ENCODE measurements around the gene SDK1. TPM values are rescaled to one million over a fixed set of nuclear protein-coding genes. Genes with fewer than 3 reads are reported as not detected.

Gene SDK1
- total RNA-seq, 1 donor, result 0.43 TPM

DNA sequence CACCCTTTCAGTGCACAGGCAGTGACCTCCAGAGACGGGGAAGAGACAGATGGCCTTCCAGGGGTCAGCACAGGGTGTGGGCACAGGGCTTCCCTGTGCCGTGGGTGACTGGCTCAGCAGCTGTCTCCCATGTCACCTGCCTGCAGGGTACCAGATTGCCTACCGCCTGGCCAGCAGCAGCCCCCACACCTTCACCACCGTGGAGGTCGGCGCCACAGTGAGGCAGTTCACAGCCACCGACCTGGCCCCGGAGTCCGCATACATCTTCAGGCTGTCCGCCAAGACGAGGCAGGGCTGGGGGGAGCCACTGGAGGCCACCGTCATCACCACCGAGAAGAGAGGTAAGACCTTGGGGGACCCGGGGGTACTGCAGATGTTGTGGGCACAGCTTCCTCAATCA lies 844.5 kb downstream of the SDK1 start:
- DNase-seq (ENCODE audit: low read depth), result no peak
- TF ChIP-seq, protein P1, sequence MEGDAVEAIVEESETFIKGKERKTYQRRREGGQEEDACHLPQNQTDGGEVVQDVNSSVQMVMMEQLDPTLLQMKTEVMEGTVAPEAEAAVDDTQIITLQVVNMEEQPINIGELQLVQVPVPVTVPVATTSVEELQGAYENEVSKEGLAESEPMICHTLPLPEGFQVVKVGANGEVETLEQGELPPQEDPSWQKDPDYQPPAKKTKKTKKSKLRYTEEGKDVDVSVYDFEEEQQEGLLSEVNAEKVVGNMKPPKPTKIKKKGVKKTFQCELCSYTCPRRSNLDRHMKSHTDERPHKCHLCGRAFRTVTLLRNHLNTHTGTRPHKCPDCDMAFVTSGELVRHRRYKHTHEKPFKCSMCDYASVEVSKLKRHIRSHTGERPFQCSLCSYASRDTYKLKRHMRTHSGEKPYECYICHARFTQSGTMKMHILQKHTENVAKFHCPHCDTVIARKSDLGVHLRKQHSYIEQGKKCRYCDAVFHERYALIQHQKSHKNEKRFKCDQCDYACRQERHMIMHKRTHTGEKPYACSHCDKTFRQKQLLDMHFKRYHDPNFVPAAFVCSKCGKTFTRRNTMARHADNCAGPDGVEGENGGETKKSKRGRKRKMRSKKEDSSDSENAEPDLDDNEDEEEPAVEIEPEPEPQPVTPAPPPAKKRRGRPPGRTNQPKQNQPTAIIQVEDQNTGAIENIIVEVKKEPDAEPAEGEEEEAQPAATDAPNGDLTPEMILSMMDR (IDR thresholded peaks at IDR 0.05; ENCODE audit: insufficient read depth, low read depth, low read length), result no peak
- H3K4me3 ChIP-seq (ENCODE audit: low read depth, low read length), result no peak overlapping the region

DNA sequence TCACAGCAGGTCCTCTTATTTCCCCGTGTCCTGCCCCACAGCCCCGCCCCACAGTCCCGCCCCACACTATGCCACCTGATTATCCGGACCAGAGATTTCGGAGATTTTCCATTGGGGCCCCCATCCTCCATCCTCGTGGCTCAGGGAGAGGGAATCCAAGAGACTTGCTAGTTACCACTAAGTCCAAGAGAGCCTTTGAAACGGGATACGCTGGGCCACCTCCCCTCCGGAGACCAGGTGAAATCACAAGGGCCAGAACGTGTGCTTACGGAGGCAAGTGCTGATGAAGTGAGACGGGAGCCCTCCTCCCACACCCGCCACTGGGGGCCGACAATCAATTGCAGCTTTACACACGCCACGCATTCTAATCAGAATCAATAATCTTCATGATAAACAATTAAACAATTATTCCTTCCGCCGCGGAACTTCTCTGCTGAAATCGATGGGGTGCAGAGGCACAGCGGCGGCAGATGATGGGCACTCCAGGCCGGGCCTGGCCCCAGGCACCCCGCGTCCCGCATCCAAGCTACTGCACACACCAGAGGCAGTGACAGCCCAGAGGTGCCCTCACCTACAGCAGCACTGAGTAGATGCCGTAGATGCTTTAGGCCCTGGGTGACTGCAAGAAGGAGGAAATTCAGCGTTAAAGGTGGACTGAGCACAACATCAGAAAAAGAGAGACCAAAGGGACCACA lies 847.0 kb downstream of the SDK1 start:
- TF ChIP-seq, protein P1 (IDR thresholded peaks at IDR 0.05; ENCODE audit: insufficient read depth, low read depth, low read length), result no peak
- no peak overlapping the region for H3K4me3 ChIP-seq (ENCODE audit: low read depth, low read length)
- no peak for DNase-seq (ENCODE audit: low read depth)

DNA sequence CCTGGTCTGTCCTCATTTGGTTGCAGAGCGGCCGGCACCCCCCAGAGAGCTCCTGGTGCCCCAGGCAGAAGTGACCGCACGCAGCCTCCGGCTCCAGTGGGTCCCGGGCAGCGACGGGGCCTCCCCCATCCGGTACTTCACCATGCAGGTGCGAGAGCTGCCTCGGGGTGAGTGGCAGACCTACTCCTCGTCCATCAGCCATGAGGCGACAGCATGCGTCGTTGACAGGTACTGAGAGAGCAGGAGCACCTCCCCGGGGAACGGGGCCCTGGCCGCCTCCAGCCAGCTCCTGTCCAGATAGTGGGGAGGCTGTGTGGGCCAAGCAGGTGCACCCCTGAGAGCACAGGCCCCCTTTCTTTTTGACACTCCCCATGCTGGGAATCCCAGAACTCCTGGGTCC lies 848.2 kb downstream of the SDK1 start:
- no peak for DNase-seq (ENCODE audit: low read depth)
- no peak overlapping the region for H3K4me3 ChIP-seq (ENCODE audit: low read depth, low read length)
- TF ChIP-seq, protein P1 (IDR thresholded peaks at IDR 0.05; ENCODE audit: insufficient read depth, low read depth, low read length), result no peak

DNA sequence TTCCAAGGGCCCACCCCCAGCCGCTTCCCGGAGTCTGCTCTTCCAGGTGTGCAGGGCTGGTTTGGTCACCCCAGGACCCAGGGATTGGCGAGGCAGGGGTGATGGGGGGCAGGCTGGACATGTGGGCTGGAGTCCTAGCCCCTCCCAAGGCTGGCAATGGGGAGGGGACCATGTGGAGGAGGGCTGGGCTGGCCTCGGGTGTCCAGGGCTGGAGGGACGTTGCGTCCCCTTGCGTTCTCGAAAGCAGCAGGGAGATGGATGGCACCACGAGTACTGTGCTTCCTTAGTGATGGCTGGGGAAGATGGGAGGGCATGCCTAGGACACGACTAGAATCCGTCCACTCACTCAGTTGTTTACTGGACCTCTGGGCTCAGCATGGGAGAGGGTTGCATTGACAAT lies 848.6 kb downstream of the SDK1 start:
- TF ChIP-seq, protein P1 (IDR thresholded peaks at IDR 0.05; ENCODE audit: insufficient read depth, low read depth, low read length), result no peak
- H3K4me3 ChIP-seq (ENCODE audit: low read depth, low read length), result no peak overlapping the region
- no peak for DNase-seq (ENCODE audit: low read depth)

DNA sequence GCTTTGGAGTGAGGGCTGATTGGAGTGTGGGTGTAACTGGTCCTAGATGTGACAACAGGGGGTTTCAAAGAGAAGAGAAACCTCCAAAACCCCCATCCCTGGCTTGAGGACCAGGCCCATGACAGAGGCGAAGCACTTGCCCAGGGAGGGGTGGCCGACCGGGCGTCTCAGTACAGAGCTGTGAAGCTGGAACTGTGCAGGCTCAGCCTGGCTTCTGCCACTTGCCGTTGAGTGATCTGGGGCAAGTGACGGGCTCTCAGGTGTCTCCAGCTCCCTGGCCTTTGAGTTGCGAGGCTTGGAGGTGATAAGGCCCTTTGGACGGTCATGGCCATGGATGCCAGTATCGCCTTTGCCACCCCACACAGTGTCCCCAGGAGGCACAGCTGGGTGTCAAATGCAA lies 849.7 kb downstream of the SDK1 start:
- DNase-seq (ENCODE audit: low read depth), result no peak
- TF ChIP-seq, protein P1 (IDR thresholded peaks at IDR 0.05; ENCODE audit: insufficient read depth, low read depth, low read length), result no peak
- H3K4me3 ChIP-seq (ENCODE audit: low read depth, low read length), result no peak overlapping the region

DNA sequence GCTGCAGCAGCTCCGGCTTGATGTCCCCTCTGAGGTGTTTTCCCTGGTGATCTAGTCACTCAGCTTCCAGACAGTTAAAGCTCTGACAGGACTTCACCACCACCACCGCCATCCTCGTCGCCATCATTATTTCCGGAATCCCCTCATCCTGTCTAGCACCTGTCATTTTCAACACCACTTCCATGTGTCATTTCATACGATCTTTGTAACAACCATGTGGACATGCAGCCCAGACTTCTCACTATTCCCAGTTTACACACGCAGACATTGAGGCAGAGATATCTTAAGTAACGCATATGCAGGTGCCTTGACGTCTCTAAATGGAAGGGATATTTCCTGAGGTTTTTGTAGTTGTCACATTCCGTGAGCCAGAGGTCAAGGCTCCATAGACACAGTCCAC lies 850.5 kb downstream of the SDK1 start:
- no peak overlapping the region for H3K4me3 ChIP-seq (ENCODE audit: low read depth, low read length)
- TF ChIP-seq, protein P1 (IDR thresholded peaks at IDR 0.05; ENCODE audit: insufficient read depth, low read depth, low read length), result no peak
- DNase-seq (ENCODE audit: low read depth), result no peak
